Activated T-helper 1 cell treated with anti-CD3 and anti-CD28 coated beads, Interleukin-12 subunit alpha, Interleukin-12 subunit beta, Interleukin-2, Interleukin-4 antibody, amounts not matched to agents 30 ng/mL and 10 ng/mL and 1 ng/mL, durations not matched to agents 14 hours and 24 hours and 36 hours (primary cell): ENCODE measurements around the gene AGXT. TPM values are rescaled to one million over a fixed set of nuclear protein-coding genes. Genes with fewer than 3 reads are reported as not detected.

ENCODE experiments used
- DNase-seq: peaks from one replicate; pipeline ENCODE4 v3.0.0; 2021; ENCODE audit warnings: low spot score
- H3K27ac Mint-ChIP-seq: one replicate; pipeline ENCODE4 v1.8.0; 2021; ENCODE audit warnings: mild to moderate bottlenecking, mixed read lengths
- H3K27me3 Mint-ChIP-seq: one replicate; pipeline ENCODE4 v1.8.0; 2022; ENCODE audit warnings: mild to moderate bottlenecking, moderate library complexity, mixed read lengths; ENCODE audit not compliant: insufficient read depth
- H3K36me3 Mint-ChIP-seq: one replicate; pipeline ENCODE4 v1.8.0; 2021; ENCODE audit warnings: low read depth, mixed read lengths
- H3K4me1 Mint-ChIP-seq: one replicate; pipeline ENCODE4 v1.8.0; 2021; ENCODE audit warnings: low read depth, mixed read lengths
- H3K4me3 Mint-ChIP-seq: one replicate; pipeline ENCODE4 v1.8.0; 2021; ENCODE audit warnings: mild to moderate bottlenecking, moderate library complexity, mixed read lengths
- H3K9me3 Mint-ChIP-seq: one replicate; pipeline ENCODE4 v1.8.0; 2021; ENCODE audit warnings: mixed read lengths
- intact Hi-C: fragments of 100-400 bp; cut with micrococcal nuclease; formaldehyde crosslinking; loops from one replicate; pipeline ENCODE4 v1.15.1; 2024
- total RNA-seq: library from RNA; stranded (reverse); gene quantifications from 2 replicates; pipeline ENCODE4 v1.2.3, GENCODE V29; 2022

Gene AGXT
- total RNA-seq: not detected in 2 replicates

- intact Hi-C loops: no loop called here
- Mint-ChIP-seq H3K27me3 (peaks cover 17% of the 10 kb centered on the region), H3K9me3 (no peaks in the 10 kb centered on the region), H3K4me3 (no peak within 1 kb of the TSS), H3K4me1 (no peaks in the 10 kb centered on the region), H3K36me3 (no peaks in the 10 kb centered on the region), H3K27ac (no peak within 1 kb of the TSS)
- no peak for DNase-seq
Measured at GRCh38 chr2:240868286-240869108, at the start of gene AGXT. AGXT (plus strand) TSS chr2:240868824; CDS start chr2:240868866, 42 bp downstream.

GRCh38 chr2:240819126-240819857, 49.3 kb upstream of the AGXT start:
- no peak overlapping the region for H3K27ac Mint-ChIP-seq
- H3K36me3 Mint-ChIP-seq: no peaks in the 10 kb centered on the region
- no peak for DNase-seq
- intact Hi-C loops: no loop called here
- peaks cover 1% of the 10 kb centered on the region for H3K9me3 Mint-ChIP-seq
- no peak overlapping the region for H3K4me3 Mint-ChIP-seq
- peaks cover 42% of the 10 kb centered on the region for H3K27me3 Mint-ChIP-seq
- H3K4me1 Mint-ChIP-seq: no peaks in the 10 kb centered on the region

GRCh38 chr2:240819858-240820606, 48.6 kb upstream of the AGXT start, which contains the start of gene KIF1A:
KIF1A (minus strand) TSS chr2:240820219; CDS start chr2:240797752, 22,467 bp downstream.
- no peaks in the 10 kb centered on the region for H3K9me3 Mint-ChIP-seq
- H3K27me3 Mint-ChIP-seq: peaks cover 50% of the 10 kb centered on the region
- no peak within 1 kb of the TSS for H3K4me3 Mint-ChIP-seq
- no peaks in the 10 kb centered on the region for H3K4me1 Mint-ChIP-seq
- H3K36me3 Mint-ChIP-seq: no peaks in the 10 kb centered on the region
- DNase-seq: no peak
- H3K27ac Mint-ChIP-seq: no peak within 1 kb of the TSS
- intact Hi-C loops: no loop called here

- no peak for DNase-seq
- Mint-ChIP-seq H3K27me3 (peaks cover 53% of the 10 kb centered on the region), H3K4me3 (peak overlapping the region; percentile 19), H3K4me1 (no peaks in the 10 kb centered on the region), H3K27ac (no peak overlapping the region), H3K36me3 (no peaks in the 10 kb centered on the region), H3K9me3 (no peaks in the 10 kb centered on the region)
- intact Hi-C loops: no loop called here
Measured at GRCh38 chr2:240820607-240821428, 47.8 kb upstream of the AGXT start.

GRCh38 chr2:240821429-240821778, 47.2 kb upstream of the AGXT start:
- H3K27ac Mint-ChIP-seq: no peak overlapping the region
- no peaks in the 10 kb centered on the region for H3K4me1 Mint-ChIP-seq
- no peaks in the 10 kb centered on the region for H3K9me3 Mint-ChIP-seq
- DNase-seq: no peak
- intact Hi-C loops: no loop called here
- no peaks in the 10 kb centered on the region for H3K36me3 Mint-ChIP-seq
- H3K27me3 Mint-ChIP-seq: peaks cover 50% of the 10 kb centered on the region
- H3K4me3 Mint-ChIP-seq: peak overlapping the region; percentile 19

- Mint-ChIP-seq H3K4me1 (no peaks in the 10 kb centered on the region), H3K4me3 (no peak overlapping the region), H3K9me3 (no peaks in the 10 kb centered on the region), H3K27ac (no peak overlapping the region), H3K27me3 (peaks cover 49% of the 10 kb centered on the region), H3K36me3 (no peaks in the 10 kb centered on the region)
- intact Hi-C loops: no loop called here
- DNase-seq: no peak
Measured at GRCh38 chr2:240822280-240822847, 46.3 kb upstream of the AGXT start.

- H3K27me3 Mint-ChIP-seq: peaks cover 39% of the 10 kb centered on the region
- no peaks in the 10 kb centered on the region for H3K9me3 Mint-ChIP-seq
- no peak for DNase-seq
- no peaks in the 10 kb centered on the region for H3K36me3 Mint-ChIP-seq
- intact Hi-C loops: no loop called here
- no peak overlapping the region for H3K27ac Mint-ChIP-seq
- H3K4me3 Mint-ChIP-seq: no peak overlapping the region
- no peaks in the 10 kb centered on the region for H3K4me1 Mint-ChIP-seq
Measured at GRCh38 chr2:240823449-240824336, 44.9 kb upstream of the AGXT start.

- Mint-ChIP-seq H3K4me1 (no peaks in the 10 kb centered on the region), H3K27ac (no peak overlapping the region), H3K36me3 (no peaks in the 10 kb centered on the region), H3K4me3 (no peak overlapping the region), H3K27me3 (peaks cover 54% of the 10 kb centered on the region), H3K9me3 (no peaks in the 10 kb centered on the region)
- intact Hi-C loops: no loop called here
- DNase-seq: no peak
Measured at GRCh38 chr2:240825476-240825875, 43.1 kb upstream of the AGXT start.

GRCh38 chr2:240831594-240832204, 36.9 kb upstream of the AGXT start:
- Mint-ChIP-seq H3K9me3 (no peaks in the 10 kb centered on the region), H3K27ac (no peak overlapping the region), H3K4me3 (peak overlapping the region; percentile 72), H3K36me3 (no peaks in the 10 kb centered on the region), H3K4me1 (no peaks in the 10 kb centered on the region), H3K27me3 (peaks cover 23% of the 10 kb centered on the region)
- intact Hi-C loops: loop anchor here (1.0 to 5.0 kb wide), 9 partner anchors 167 to 1050 kb away; partner anchors contain the start of genes CAPN10, COPS9, GPC1 and HDLBP
- no peak for DNase-seq

GRCh38 chr2:240832205-240832727, 36.4 kb upstream of the AGXT start:
- Mint-ChIP-seq H3K36me3 (no peaks in the 10 kb centered on the region), H3K27ac (no peak overlapping the region), H3K9me3 (no peaks in the 10 kb centered on the region), H3K4me1 (no peaks in the 10 kb centered on the region), H3K27me3 (peaks cover 27% of the 10 kb centered on the region), H3K4me3 (no peak overlapping the region)
- DNase-seq: peak; percentile 97
- intact Hi-C loops: loop anchor here (1.0 to 5.0 kb wide), 9 partner anchors 166 to 1049 kb away; partner anchors contain the start of genes CAPN10, COPS9, GPC1 and HDLBP
